ENCODE results near the gene NISCH.

The NISCH gene

DNA sequence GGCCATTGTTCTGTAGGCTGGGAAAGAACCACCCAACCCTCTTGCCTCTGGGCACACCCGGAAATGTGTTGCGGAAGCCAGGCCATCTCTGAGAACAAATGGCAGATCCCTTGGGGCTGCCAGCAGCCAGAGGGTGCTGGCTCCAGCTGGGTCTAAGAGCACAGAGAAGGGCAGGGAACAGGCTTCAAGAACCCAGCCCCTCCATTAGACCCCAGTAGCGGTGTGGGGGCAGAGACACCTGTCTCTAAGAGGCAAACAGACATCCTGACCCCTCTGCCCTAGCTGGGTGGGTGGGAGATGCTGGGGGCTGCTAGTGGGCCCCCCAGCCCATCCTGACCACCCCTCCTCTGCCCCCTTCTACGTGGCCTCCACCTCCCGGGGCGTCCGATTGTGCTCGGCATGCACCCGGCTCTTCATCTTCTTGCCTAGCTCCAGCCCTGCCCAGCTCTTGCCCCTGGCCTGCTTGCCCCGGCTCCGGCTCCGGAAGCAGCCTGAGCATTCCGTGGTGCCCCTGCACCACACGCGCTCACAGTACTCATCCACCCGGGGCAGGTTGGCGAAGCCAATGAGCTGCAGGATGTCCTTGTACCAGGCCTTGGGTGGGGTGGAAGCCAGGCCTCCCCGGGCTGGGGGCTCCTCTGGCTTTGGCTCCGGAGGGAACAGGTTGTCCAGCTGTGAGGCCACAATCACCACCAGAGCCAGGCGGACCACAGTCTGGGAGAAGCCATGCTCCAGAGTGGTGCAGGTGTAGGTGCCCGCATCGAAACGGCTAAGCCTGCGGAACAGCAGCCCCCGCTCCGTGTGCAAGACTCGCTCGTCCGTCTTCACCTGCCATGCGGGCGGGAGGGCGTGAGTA is 19.9 kb upstream of the NISCH start:
- no peak for DNase-seq (ENCODE audit: low read depth)

DNA sequence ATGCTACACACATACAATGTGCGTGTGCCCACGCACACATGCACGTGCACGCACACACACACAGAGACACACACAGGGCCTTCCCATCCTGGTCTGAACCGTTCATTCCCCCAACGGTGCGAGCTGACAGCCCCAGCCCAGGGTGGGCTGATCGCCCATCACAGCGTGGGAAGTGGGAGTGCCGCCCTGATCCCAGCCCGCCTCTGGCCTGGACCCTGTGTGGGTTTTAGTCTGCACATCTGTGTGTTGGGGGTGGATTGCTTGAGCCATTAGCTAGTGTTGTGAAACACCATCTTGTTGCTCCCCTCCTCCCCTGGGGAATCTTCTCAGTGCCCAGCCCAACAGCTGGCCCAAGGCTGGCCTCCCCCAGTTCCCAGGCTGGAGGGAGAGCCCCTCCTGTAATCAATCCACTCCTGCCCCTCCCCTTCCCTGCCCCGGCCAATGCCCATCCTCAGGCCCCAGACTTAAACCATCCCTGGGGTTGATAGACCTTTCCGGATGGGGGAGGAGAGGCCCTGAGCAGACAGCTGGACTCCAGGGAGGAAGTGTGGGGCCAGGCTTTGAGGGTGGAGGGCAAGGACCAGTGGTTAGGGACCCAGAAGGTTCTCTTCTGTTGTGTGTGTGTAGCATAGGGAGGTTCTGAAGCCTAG is 18.8 kb upstream of the NISCH start:
- no peak for DNase-seq (ENCODE audit: low read depth)

DNA sequence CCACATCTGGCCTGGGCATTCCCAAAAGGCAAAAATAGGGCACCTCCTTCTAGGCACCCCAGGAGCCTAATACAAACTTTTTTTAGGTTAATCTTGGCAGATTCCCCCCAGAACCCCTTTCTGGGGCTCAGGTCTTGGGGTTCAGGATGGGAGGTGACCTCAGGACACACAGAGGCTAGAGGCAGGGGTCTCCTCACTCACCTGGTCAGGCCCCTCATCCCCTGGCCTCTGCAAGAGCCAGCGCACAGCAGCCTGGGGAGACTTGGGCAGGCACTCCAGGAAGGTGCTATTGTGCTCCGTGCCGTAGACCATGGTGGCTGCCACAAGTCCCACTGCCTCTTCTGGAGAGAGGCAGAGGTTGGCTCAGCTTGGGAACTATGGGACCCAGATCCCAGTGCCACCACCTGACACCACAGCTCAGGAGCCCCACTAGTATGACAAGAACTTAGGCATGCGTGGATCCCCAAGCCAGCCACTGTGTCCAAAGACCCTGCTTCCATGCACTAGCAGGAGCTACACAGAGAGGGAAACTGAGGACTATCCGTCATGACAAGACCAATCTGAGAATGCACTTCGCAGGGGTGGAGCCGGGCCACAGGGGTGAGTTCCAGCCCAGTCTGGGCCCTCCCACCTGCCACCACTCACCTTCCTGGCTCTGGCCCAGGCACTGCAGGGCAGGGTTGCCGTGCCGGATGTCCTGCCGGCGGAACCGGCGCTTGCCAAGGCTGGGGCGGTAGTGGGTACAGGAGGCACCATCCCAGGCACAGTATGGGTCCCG is 17.9 kb upstream of the NISCH start:
- no peak for DNase-seq (ENCODE audit: low read depth)

DNA sequence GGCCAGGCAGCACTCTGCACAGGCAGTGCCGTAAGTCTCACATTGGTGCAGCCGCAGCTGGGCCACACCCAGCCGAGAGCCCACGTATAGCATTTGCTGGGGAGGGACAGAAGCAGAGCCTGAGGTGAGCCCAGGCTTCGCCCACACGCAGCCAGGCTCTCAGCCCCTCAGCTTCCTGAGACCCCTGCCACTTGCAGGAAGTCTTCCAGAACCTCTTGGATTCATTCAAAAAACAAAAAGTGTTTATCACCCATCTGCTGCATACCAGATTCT is 17.4 kb upstream of the NISCH start:
- DNase-seq (ENCODE audit: low read depth), result no peak

DNA sequence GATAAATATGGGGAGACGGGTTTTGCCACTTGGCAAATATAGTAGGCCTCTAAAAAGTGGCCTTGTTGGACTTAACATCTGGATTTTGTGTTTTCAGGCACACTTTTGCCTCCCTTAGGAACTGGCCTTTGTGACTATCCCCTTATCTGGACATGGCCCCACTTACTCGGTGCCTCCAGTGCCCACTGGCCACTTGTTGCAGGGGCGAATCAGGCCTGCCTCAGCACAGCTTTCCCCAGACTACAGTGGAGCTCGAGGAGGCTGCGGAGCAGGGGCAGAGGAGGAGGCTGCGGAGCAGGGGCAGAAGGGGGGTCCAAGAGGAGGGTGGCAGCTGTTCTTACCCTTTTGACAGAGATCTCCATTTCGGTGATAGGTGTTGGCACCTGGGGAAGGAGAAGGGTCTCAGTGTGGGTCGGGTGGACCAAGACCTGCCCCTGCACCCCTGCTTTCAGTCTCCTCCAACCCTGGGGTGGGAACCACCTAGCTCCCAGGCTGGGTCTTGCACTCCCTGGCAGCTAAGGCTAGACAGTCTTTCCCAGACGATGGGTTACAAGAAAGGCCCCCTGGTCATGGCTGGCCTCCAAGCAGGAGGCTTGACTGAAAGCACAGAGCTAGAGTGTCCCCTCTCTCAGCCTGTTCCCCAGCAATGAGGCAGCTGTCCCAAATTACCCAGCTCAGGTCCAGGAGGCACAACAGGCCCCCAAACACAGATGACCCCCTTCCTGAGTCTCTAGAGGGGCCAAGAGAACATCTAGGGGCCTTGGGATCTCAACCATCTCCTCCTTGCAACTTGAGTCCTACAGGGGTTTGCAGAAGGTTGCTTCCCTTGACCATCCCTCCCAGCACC is 16.6 kb upstream of the NISCH start:
- DNase-seq (ENCODE audit: low read depth), result no peak

DNA sequence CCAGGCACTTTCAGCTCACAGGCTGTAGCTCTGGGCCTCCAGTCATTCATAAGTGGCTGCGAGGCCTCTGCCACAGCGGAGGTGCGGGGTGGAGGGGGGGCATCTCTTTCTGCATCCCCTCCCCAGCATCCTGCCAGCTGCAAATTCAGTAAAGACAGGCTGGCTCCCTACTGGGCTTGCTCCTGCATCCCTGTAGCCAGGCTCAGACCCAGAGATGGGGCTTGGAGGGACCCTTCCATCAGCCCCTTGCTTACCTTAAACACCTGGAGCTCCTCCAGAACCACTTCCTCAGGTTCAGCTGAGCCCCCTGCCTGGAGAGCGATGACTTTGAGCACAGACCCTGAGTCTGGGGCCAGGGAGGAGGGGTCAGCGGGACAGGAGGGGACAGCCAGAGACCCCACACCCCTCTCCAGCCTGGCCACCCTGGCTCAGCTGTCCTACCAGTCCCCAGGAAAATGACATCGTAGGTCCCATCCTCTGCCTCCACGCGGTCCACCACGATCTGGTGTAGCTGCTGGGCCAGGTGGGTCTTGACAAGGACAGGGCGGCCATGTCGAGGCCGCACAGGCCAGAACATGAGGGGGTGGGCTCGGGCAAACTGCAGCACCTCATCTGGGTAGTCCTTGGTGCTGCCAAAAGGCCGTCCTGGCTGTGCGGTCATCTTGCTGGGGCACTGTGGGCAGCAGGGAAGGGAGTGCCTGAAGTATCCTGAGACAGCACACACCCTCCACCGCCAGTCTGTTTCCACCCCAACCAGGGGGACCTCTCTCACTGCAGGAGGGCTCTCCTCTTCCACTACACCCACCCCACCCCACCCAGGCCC is 15.8 kb upstream of the NISCH start:
- no peak for DNase-seq (ENCODE audit: low read depth)

DNA sequence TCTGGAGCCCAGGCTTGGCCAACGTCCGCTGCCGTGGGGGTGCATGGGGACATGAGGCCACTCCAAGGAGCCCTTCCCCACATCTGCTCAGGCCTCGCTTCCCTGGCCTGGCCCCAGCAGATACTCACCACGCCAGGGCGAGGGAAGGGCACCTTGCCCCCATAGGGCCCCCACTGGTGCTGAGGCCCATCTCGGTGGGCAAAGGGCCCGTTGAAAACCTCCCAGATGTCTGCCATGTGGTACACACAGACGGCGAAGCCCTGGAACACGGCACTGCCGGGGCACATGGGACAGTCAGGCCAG is 15.2 kb upstream of the NISCH start:
- DNase-seq (ENCODE audit: low read depth), result no peak

DNA sequence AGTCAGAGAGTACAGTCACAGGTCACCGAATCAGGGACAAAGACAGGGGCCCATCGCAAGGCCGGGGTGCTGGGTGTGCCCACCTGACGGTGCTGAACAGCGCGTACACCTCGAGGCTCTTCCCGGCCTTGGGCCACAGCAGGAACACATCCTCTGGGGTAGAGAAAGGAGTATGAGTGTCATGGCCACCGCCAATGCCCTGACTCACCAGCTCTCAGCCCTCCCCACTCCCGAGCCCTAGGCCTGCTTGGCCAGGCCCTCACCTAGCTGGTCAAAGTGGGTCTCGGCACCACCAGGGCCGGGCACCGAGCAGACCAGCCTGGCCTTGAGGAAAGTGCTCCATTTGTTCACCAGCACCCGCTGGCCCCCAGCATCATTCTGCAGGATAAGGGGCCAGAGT is 14.7 kb upstream of the NISCH start:
- DNase-seq (ENCODE audit: low read depth), result no peak

DNA sequence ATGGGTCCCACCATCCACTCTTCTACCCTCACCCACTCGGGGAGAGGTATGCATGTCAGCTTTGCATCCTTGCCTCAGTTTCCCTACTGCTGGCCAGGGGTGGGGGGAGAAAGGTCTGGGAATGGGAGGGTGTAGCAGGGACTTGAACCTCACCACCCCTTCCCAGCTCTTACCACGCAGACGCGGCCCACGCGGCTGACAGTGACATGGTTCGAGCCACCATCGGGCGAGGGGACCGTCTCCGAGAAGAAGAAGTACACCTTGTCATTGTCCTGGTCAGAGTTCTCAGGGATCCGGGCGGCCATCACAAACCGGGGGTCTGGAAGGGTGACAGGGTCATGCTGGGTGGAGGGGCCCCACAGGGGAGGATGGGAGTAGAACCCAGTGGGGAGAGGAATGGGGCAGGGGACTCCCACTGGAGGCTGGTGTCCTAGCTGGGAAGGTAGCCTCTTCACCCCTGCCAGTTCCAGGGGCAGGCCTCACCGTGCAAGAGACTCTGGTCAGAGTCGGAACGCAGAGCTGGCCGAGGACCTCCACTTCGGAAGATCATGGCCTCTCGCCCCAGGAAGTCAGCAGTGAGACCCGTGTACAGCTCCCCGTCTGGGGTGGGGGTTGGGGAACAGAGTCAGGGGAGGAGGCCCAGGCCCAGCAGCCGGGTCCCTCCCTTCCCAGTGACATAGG is 14.2 kb upstream of the NISCH start:
- DNase-seq (ENCODE audit: low read depth), result no peak

DNA sequence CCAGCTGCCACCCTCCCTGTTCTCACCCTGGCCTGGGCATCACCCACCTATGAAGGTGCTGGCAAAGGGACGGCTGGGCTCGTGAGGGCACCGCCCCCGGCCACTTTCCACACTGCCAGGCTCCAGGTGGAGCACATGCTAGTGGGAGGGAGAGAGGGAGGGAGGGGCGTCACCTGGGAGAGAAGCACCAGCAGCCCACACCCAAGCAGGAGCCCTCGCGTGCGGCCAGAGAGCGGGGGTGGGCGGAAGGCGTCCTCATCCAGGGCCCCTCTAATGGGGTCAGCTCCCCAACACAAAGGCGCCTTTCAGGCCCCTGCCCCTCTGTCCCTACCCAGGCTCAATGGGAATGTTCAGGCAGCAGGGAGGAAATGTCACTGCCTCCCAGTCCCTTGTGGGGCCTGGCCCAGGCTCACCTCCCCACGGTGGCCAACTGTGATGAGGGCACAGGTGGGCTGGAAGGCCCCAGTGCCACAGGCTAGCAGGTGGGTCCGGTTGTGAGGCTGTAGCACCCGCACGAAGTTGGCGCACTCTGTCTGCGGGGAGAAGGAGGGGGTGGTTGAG is 13.6 kb upstream of the NISCH start:
- DNase-seq (ENCODE audit: low read depth), result no peak

DNA sequence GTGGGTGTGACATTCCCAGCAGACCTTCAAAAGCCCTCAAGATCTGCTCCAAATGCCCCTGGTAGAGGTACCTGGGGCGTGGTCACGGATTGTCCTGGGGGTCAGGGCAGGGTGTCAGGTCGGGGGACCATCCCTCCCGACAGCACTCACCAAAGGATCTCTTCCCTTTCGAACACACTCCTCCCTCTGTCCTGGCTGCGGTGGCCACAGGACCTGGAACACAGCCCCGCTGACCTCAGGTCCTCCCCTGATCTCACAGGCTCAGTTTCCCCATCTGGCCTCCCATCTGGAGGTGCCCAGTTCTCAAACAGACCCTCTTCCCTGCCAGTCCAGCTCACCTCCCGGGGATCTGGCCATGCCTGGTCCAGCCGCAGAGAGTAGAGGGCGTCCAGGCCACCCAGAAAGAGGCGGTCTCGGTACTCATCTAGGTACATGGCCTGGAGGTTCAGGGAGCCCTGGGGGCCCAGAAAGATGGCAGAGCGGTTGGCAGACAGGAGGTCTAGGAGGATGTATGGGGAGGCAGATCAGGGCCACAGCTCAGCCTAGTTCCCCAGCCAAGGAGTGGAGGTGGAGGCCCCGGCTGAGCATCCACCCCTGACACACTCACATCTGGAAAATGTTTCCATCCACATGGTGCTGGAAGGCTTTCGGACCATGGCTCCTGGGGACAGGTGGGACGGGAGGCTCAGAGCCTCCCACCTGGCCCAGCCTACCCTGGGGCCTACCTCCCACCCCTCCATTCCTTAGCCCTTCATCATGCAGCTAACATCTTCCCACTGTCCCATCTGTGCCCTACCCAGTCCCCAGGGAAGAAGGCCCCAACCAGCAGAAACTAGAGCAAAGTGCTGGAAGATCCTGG is 12.8 kb upstream of the NISCH start:
- no peak for DNase-seq (ENCODE audit: low read depth)

DNA sequence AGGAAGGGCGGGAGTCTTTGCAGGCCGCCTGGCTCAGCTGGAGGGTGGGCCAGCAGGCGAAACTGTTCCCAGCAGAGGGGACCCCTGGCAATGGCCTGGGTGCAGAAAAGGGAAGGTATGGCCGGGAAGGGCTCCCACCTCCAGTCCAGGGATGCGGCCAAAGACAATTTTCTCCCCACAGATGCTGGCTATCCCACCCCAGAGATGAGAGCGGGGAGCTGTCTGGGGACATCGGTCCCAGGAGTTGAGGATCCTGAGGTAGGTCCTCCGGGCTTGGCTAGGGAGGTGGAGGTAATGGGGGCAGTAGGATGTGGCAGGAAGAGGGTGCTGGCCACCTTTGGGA is 12.2 kb upstream of the NISCH start:
- DNase-seq (ENCODE audit: low read depth), result no peak

DNA sequence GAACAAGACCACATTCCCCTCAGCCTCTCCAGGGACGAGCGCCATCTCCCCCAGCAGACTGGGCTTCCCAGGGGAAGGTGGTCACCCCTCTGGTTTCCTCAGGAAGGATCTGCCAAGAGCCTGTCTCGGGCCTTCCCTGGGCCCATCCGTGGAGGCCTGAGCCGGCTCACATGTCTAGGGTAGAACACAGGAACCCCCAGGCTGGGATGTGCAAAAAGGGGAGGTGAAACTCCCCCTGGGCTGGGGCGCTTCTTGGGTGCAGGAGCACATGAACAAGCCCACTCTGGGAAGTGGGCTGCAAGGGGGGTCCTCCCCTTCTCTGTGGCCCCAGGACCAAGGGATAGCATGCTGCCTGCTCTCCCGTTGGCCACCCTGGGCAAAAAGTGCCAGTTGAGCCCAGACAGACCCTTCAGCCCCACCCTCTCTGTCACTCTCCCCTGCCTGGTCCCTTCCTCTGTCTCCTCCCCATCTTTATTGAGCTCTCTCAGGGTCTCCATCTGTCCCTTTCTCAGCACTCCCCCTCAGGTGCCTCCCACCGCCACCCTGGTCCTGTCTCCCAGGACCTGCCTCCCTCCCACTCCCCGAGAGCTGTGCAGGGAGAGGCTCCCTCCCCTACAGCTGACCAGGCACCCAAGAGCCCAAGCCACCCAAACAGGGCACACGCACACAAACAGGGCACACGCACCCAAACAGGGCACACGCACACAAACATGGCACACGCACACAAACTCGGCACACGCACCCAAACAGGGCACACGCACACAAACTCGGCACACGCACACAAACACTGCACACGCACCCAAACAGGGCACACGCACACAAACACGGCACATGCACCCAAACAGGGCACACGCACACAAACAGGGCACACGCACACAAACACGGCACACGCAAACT is 11.4 kb upstream of the NISCH start:
- DNase-seq (ENCODE audit: low read depth), result no peak

DNA sequence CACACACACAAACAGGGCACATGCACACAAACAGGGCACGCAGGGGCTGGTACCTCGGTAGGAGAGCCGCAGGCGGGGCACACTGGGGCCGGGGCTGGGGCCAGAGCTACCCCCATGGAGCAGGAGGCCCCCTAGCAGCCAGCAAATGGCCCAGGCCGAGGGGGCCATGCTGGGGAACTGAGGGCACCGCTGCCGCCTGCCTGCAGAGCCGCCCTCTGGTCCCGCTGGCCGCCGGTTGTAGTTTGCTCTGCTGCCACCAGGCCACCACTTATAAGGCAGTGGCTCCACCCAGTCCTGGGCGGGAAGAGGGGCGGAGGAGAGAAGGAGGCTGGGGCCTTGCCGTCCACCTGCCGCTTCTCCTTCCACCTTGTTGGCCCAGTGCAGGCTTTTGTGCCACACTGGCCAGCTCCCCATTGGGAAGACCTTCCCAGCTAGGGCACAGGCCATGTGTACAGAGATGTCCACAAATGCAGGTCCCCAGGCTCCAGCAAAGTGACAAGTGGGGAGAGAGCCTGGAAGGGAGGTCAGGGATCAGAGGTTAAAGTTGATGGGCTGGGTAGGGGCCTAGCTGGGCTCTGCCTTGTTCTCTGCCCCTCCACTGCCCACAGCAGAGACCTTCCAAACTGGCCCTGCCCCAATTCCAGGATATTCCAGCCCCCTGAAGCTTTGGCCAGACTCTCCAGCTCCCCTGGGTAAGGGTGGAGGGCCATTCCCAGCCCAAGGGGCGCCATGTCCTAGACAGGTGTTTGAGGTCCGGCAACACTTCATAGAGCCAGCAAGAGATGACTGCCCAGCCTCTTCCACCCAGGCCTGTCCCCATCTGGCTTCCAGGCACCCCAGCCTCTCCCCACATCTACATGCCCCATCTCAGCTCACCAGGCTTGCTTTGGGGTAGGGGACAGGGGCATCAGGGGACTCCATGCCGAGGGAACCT is 10.3 kb upstream of the NISCH start, which contains the start of gene SEMA3G:
TSS of gene SEMA3G (minus strand) at position 244 of the 934 bp plus-strand sequence. CDS start at position 168, 76 bp downstream.
- DNase-seq (ENCODE audit: low read depth), result peak; percentile 60

DNA sequence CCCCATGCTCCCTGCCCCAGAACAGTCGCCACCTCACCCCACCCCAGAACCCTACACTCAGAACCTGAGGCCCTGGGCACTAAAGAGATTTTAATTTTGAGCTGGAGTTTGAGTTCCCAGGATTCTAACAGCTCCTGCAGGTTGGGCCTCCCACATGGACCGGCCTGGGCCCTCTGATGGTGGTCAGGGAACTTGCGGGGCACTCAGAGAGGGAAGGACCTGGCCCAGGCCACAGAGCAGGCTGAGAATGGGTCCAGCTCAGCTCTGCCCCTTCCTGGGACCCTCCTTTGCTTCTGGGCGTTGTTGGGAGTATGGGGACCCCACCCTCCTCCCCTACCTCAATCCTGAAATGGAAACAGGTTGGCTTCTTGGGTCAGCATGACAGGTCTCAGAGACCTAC is 9.4 kb upstream of the NISCH start:
- DNase-seq (ENCODE audit: low read depth), result no peak

DNA sequence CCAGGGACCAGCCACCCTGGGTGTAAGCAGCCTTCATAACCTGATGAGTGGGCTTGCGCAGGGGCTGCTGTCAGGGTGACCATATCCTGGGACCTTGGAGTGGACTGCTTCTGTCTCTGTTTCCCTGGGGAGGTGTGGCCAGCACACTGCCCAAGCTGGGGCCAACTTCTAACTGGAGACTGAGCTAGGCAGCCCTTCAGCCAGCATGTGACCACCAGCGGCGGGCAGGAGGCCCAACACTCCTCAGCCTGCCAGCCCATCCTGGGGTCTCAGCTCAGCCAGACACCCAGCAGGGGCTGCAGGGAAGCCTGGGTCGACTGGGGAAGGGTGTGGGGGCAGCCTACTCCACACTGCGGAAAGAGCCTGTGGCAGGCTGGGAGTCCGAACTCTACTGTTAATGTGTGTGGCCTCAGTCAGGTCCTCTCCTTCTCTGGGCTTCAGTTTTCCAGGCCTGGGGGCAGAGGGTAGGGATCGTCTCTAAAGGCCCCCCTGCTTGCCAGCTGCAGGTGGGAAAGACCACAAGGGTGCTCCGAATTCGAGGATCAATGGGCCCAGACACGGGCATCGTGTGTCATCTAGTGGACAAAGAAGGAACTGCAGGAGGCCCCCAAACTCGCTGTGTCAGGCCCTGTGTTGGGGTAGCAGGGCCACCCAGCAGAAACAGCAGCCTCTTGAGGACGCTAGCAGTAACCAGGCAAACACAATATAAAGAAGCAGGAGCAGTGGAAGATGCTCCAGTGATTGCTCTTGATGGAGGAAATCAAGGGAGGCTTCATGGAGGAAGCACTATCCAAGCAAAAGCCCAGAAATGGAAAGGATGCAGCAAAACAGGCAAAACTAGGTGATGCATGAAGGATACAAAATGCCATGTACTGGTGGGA is 8.5 kb upstream of the NISCH start:
- DNase-seq (ENCODE audit: low read depth), result peak; percentile 55
